Duodenal mucosa (tissue), 2 donors: ENCODE data around the gene PSMA6.
"Not testable (repeated sequence)": the region's sequence is repeated elsewhere in the genome, so short reads cannot be mapped to it uniquely, and the experiment has no call there.

Experiments used
- H3K27ac ChIP-seq: one replicate; pipeline ENCODE4 v1.7.0; 2013; ENCODE audit warnings: low read depth, low read length
- H3K27me3 ChIP-seq, 2 donors: one replicate each; pipeline ENCODE4 v1.7.0; 2013; ENCODE audit warnings: low read length in 2 of 2, control low read depth in 1 of 2; ENCODE audit not compliant: insufficient read depth in 2 of 2, control insufficient read depth in 1 of 2
- H3K36me3 ChIP-seq, 2 donors: one replicate each; pipeline ENCODE4 v1.7.0; 2013; ENCODE audit warnings: low read length in 2 of 2, control low read depth in 1 of 2; ENCODE audit not compliant: insufficient read depth in 2 of 2, control insufficient read depth in 1 of 2
- H3K4me1 ChIP-seq, 2 donors: one replicate each; pipeline ENCODE4 v1.7.0; 2013; ENCODE audit warnings: low read length in 2 of 2, control low read depth in 1 of 2; ENCODE audit not compliant: insufficient read depth in 2 of 2, control insufficient read depth in 1 of 2
- H3K4me3 ChIP-seq, 2 donors: one replicate each; pipeline ENCODE4 v1.7.0; 2013; ENCODE audit warnings: low read length in 2 of 2, low read depth in 1 of 2
- H3K9ac ChIP-seq, 2 donors: one replicate each; pipeline ENCODE4 v1.7.0; 2013; ENCODE audit warnings: low read length in 2 of 2, low read depth in 1 of 2
- H3K9me3 ChIP-seq, 2 donors: one replicate each; pipeline ENCODE4 v1.7.0; 2013; ENCODE audit warnings: low read length in 2 of 2, control low read depth in 1 of 2; ENCODE audit not compliant: control insufficient read depth in 1 of 2

PSMA6 gene

GRCh38 chr14:35254034-35254622, 38.1 kb upstream of the PSMA6 start:
- not testable (repeated sequence) for H3K4me3 ChIP-seq, H3K4me1 ChIP-seq, H3K27ac ChIP-seq, H3K27me3 ChIP-seq, H3K9me3 ChIP-seq, H3K9ac ChIP-seq, H3K36me3 ChIP-seq

GRCh38 chr14:35254736-35255135, 37.4 kb upstream of the PSMA6 start:
- Histone ChIP-seq H3K27me3 (no peaks in the 10 kb centered on the region), H3K9ac (no peak overlapping the region), H3K9me3 (no peaks in the 10 kb centered on the region), H3K4me3 (no peak overlapping the region), H3K36me3 (no peaks in the 10 kb centered on the region), H3K27ac (no peak overlapping the region), H3K4me1 (no peaks in the 10 kb centered on the region)

GRCh38 chr14:35255711-35256110, 36.5 kb upstream of the PSMA6 start:
- H3K27me3 ChIP-seq = no peaks in the 10 kb centered on the region
- peaks cover 0 to 1% of the 10 kb centered on the region in 2 donors for H3K36me3 ChIP-seq
- H3K4me1 ChIP-seq = no peaks in the 10 kb centered on the region
- H3K9ac ChIP-seq = no peak overlapping the region
- no peak overlapping the region for H3K4me3 ChIP-seq
- no peak overlapping the region for H3K27ac ChIP-seq
- no peaks in the 10 kb centered on the region for H3K9me3 ChIP-seq

- H3K4me3 ChIP-seq = no peak overlapping the region
- peaks cover 0 to 4% of the 10 kb centered on the region in 2 donors for H3K36me3 ChIP-seq
- H3K4me1 ChIP-seq = no peaks in the 10 kb centered on the region
- no peaks in the 10 kb centered on the region for H3K27me3 ChIP-seq
- H3K9me3 ChIP-seq = no peaks in the 10 kb centered on the region
- H3K27ac ChIP-seq = no peak overlapping the region
- H3K9ac ChIP-seq = no peak overlapping the region
Measured at GRCh38 chr14:35257809-35258208, 34.4 kb upstream of the PSMA6 start.

DNA sequence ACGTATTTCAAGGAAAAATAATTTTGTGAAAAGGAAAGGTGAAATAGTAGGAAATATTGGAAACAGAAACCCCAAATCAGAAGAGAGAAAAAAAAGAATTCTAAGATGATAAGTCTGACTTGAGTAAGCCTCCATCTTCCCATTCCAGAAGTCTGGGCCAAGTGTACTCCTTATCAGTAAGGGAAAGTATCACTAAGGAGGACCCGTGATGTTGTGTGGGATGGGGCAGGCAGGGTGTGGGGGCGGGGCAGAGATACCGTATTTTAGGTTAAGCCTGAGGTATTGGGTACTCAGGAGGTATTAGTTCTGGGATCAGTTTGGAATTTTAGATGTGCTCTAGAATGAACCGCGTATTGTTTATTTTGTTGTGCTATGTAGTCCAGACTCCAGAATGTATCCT, 33.8 kb upstream of the PSMA6 start:
- Histone ChIP-seq H3K27ac (no peak overlapping the region), H3K27me3 (no peaks in the 10 kb centered on the region), H3K9me3 (no peaks in the 10 kb centered on the region), H3K9ac (no peak overlapping the region), H3K4me1 (no peaks in the 10 kb centered on the region), H3K4me3 (no peak overlapping the region), H3K36me3 (peaks cover 0 to 4% of the 10 kb centered on the region in 2 donors)

DNA sequence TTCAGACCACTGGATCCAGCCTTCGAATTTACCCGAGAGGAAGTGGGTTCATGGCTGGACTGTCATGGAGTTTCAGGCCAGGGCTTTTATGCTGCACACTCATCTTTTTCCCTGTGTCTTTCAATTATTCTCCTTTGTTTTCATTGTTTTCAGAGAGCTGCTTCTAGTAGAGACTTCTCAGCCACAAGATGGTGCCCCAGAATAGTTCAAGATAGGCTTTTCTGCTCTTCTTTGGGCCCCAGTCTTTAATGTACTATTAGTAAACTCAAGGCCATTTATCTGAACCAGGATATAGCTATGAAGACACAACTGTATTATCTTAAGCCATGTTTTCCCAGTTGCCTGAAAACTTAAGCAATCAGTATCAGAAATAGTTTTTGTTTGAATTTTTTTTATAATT, 30.4 kb upstream of the PSMA6 start:
- H3K27ac ChIP-seq = no peak overlapping the region
- H3K27me3 ChIP-seq = no peaks in the 10 kb centered on the region
- no peak overlapping the region for H3K4me3 ChIP-seq
- peaks cover 0 to 7% of the 10 kb centered on the region in 2 donors for H3K36me3 ChIP-seq
- H3K4me1 ChIP-seq = no peaks in the 10 kb centered on the region
- no peak overlapping the region for H3K9ac ChIP-seq
- no peaks in the 10 kb centered on the region for H3K9me3 ChIP-seq

GRCh38 chr14:35262436-35262835, 29.7 kb upstream of the PSMA6 start:
- peaks cover 0 to 11% of the 10 kb centered on the region in 2 donors for H3K36me3 ChIP-seq
- no peaks in the 10 kb centered on the region for H3K4me1 ChIP-seq
- no peaks in the 10 kb centered on the region for H3K9me3 ChIP-seq
- H3K9ac ChIP-seq = no peak overlapping the region
- no peak overlapping the region for H3K27ac ChIP-seq
- no peaks in the 10 kb centered on the region for H3K27me3 ChIP-seq
- H3K4me3 ChIP-seq = no peak overlapping the region

DNA sequence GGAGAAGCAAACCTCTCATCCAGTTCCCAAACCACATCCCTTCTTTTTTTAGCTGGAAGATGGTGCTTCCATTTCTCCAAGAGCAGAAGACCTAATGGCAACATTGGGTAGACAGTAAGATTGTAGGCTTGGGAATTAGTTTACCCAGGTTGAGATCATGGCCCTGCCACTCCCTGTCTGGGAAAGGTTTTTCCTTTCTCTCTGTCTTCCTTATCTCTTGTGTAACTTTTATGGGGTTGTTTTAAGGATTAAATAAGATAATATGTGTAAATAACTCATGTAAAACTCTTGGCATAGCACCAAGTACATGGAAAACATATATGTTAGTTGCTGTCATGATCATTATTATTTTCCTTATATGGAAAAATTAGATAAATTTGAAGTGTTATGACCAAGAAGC, 23.2 kb upstream of the PSMA6 start:
- Histone ChIP-seq H3K4me3 (no peak overlapping the region), H3K27ac (no peak overlapping the region), H3K36me3 (peaks cover 7 to 27% of the 10 kb centered on the region in 2 donors), H3K27me3 (no peaks in the 10 kb centered on the region), H3K9me3 (no peaks in the 10 kb centered on the region), H3K9ac (no peak overlapping the region), H3K4me1 (no peaks in the 10 kb centered on the region)

DNA sequence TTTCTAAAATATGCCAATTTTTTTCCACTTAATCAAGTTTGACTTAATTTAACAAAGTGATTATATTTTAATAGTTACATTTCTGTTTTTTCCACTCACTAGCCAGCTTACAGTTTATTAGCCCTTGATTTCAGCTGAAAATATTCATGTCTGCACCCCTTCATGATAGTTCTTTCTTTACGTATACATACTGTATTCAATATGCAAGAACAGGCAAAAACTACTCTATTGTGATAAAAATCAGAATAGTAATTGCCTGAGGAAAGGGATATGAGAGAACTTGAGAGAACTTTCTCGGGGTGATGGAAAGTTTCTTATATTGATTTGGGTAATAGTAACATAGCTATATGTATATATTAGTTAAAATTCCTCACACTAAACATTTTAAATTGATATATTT, 17.4 kb upstream of the PSMA6 start:
- Histone ChIP-seq H3K27ac (no peak overlapping the region), H3K9me3 (no peaks in the 10 kb centered on the region), H3K9ac (no peak overlapping the region), H3K36me3 (peaks cover 7 to 26% of the 10 kb centered on the region in 2 donors), H3K27me3 (no peaks in the 10 kb centered on the region), H3K4me1 (no peaks in the 10 kb centered on the region), H3K4me3 (no peak overlapping the region)

- Histone ChIP-seq H3K36me3 (peaks cover 0 to 16% of the 10 kb centered on the region in 2 donors), H3K4me1 (no peaks in the 10 kb centered on the region), H3K27ac (no peak overlapping the region), H3K4me3 (no peak overlapping the region), H3K9ac (no peak overlapping the region), H3K27me3 (no peaks in the 10 kb centered on the region), H3K9me3 (no peaks in the 10 kb centered on the region)
Measured at GRCh38 chr14:35277179-35277578, 15.0 kb upstream of the PSMA6 start.

DNA sequence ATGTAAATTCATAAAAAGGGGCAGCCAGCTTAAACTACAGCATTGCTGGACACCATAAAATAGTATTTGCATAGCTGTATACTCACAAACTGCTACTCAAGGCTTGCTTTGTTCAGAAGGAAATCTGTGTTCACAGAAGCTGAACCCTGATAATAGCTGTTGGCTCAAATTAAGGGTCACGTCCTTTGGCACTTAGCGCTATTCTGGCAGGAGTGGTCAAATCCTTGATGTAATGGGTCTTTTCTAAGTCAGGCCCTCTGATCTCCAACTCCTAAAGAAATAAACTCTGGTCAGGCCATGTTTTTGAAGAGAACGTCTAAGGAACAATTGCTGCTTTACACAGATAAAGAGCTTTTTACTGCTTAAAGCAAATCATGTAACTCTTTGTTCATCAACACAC, 12.8 kb upstream of the PSMA6 start:
- peaks cover 0 to 6% of the 10 kb centered on the region in 2 donors for H3K36me3 ChIP-seq
- H3K27me3 ChIP-seq = no peaks in the 10 kb centered on the region
- no peak overlapping the region for H3K4me3 ChIP-seq
- H3K27ac ChIP-seq = no peak overlapping the region
- no peak overlapping the region for H3K9ac ChIP-seq
- H3K4me1 ChIP-seq = no peaks in the 10 kb centered on the region
- H3K9me3 ChIP-seq = no peaks in the 10 kb centered on the region
